Endothelial cell (in vitro differentiated cells): ENCODE measurements around the gene HERC3. TPM values are rescaled to one million over a fixed set of nuclear protein-coding genes. Genes with fewer than 3 reads are reported as not detected.

Experiments used
- DNase-seq: peaks from one replicate; pipeline ENCODE4 v3.0.0; 2021; ENCODE audit warnings: low spot score
- H3K27ac Mint-ChIP-seq: one replicate; pipeline ENCODE4 v1.8.0; 2021; ENCODE audit warnings: mixed read lengths, inconsistent platforms; ENCODE audit not compliant: unreplicated experiment
- H3K27me3 Mint-ChIP-seq: one replicate; pipeline ENCODE4 v1.8.0; 2021; ENCODE audit warnings: mild to moderate bottlenecking, moderate library complexity, mixed read lengths, inconsistent platforms; ENCODE audit not compliant: unreplicated experiment
- H3K36me3 Mint-ChIP-seq: one replicate; pipeline ENCODE4 v1.8.0; 2021; ENCODE audit warnings: mild to moderate bottlenecking, low read depth, mixed read lengths, inconsistent platforms; ENCODE audit not compliant: unreplicated experiment
- H3K4me1 Mint-ChIP-seq: one replicate; pipeline ENCODE4 v1.8.0; 2021; ENCODE audit warnings: mild to moderate bottlenecking, mixed read lengths, inconsistent platforms; ENCODE audit not compliant: unreplicated experiment
- H3K4me3 Mint-ChIP-seq: one replicate; pipeline ENCODE4 v1.8.0; 2021; ENCODE audit warnings: mild to moderate bottlenecking, mixed read lengths, inconsistent platforms; ENCODE audit not compliant: unreplicated experiment
- H3K9me3 Mint-ChIP-seq: one replicate; pipeline ENCODE4 v1.8.0; 2021; ENCODE audit warnings: mixed read lengths, inconsistent platforms; ENCODE audit not compliant: unreplicated experiment
- total RNA-seq: library from RNA; stranded (reverse); fragmentation: NEBNext Ultra II Directional; extraction: Animal tissue kit (Norgen Biotek cat#: 25700); gene quantifications from one replicate; pipeline ENCODE4 v1.2.1, GENCODE V29; 2021; ENCODE audit not compliant: unreplicated experiment
- TF ChIP-seq, protein P1 (sequence below): fragments of 200-600 bp; sonication (generic); IDR thresholded peaks from one replicate; pipeline ENCODE4 v1.5.0; 2021; ENCODE audit warnings: antibody characterized with exemption; ENCODE audit not compliant: unreplicated experiment

HERC3 gene
- total RNA-seq, 1 donor from 2014 or later: 8.0 TPM

DNA sequence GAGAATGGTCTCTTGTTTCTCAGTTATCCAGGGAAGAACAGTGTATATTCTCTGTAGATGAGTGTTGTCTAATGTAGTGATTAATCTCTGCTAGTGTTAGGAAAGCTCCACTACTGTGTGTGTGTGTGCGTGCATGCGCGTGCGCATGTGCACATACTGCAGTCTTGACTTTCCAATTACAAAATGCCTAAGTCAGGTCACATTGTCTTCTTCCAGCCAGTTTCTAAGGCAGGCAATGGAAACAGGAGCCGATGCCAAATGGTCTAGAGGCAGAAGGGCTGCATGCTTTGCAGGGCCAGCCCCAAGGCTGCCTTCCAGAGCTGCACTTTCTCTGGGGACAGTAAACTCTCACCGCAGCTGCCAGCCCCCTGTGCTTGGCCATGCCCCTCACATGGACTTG is 135.9 kb downstream of the HERC3 start:
- Mint-ChIP-seq H3K27me3 (no peaks in the 10 kb centered on the region), H3K4me1 (peaks cover 2% of the 10 kb centered on the region), H3K36me3 (peaks cover 15% of the 10 kb centered on the region), H3K27ac (no peak overlapping the region), H3K4me3 (no peak overlapping the region), H3K9me3 (no peaks in the 10 kb centered on the region)
- TF ChIP-seq, protein P1, sequence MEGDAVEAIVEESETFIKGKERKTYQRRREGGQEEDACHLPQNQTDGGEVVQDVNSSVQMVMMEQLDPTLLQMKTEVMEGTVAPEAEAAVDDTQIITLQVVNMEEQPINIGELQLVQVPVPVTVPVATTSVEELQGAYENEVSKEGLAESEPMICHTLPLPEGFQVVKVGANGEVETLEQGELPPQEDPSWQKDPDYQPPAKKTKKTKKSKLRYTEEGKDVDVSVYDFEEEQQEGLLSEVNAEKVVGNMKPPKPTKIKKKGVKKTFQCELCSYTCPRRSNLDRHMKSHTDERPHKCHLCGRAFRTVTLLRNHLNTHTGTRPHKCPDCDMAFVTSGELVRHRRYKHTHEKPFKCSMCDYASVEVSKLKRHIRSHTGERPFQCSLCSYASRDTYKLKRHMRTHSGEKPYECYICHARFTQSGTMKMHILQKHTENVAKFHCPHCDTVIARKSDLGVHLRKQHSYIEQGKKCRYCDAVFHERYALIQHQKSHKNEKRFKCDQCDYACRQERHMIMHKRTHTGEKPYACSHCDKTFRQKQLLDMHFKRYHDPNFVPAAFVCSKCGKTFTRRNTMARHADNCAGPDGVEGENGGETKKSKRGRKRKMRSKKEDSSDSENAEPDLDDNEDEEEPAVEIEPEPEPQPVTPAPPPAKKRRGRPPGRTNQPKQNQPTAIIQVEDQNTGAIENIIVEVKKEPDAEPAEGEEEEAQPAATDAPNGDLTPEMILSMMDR: no peak
- no peak for DNase-seq

DNA sequence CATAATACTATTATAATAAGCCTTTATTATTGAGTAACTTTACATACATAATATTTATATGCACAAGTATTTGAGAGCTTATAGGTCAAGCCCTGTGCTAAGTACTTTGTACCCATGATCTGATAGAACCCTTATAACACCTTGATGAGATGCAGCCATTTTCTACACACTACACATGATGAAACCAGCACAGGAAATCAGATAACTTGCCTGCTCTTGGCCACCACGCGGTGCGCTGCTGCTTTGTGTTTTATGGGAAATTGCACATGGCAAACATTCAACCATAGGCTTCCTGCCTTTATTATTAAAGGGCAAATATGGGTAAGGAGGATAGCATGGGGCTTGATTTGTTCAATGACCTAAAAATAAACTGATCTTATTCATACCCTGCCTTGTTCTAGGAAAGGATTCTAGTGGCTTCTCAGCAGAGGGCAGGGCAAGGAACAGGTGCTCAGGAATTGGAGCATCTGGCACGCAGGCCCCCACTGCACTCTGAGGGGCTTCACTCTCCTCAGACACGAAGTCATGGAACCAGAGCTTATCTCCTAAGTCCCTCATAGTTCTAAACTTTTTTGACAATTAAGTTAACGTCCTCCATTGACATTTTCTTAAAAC is 137.0 kb downstream of the HERC3 start:
- Mint-ChIP-seq H3K27ac (no peak overlapping the region), H3K4me1 (peaks cover 2% of the 10 kb centered on the region), H3K9me3 (no peaks in the 10 kb centered on the region), H3K4me3 (no peak overlapping the region), H3K36me3 (peaks cover 15% of the 10 kb centered on the region), H3K27me3 (peaks cover 2% of the 10 kb centered on the region)
- TF ChIP-seq, protein P1: no peak
- DNase-seq: no peak

DNA sequence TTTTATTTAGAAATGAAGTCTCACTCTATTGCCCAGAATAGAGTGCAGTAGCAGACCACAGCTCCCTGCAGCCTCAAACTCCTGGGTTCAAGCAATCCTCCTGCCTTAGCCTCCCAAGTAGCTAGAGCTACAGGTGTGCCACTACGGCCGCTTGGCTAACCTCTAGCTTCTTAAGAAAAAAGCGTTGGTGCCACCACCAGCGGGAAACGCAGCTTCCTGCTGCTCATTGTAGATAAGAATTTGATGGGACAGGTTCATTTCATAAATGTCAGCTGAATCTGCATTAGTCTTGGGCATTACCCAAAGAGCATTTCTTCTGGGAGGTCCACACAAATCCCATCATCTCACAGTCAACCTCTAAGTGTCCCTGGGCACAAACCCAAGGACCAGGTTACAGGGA is 138.5 kb downstream of the HERC3 start:
- TF ChIP-seq, protein P1: no peak
- H3K4me3 Mint-ChIP-seq: no peak overlapping the region
- H3K4me1 Mint-ChIP-seq: peaks cover 2% of the 10 kb centered on the region
- H3K27me3 Mint-ChIP-seq: peaks cover 2% of the 10 kb centered on the region
- no peaks in the 10 kb centered on the region for H3K9me3 Mint-ChIP-seq
- no peak overlapping the region for H3K27ac Mint-ChIP-seq
- H3K36me3 Mint-ChIP-seq: peaks cover 15% of the 10 kb centered on the region
- no peak for DNase-seq

DNA sequence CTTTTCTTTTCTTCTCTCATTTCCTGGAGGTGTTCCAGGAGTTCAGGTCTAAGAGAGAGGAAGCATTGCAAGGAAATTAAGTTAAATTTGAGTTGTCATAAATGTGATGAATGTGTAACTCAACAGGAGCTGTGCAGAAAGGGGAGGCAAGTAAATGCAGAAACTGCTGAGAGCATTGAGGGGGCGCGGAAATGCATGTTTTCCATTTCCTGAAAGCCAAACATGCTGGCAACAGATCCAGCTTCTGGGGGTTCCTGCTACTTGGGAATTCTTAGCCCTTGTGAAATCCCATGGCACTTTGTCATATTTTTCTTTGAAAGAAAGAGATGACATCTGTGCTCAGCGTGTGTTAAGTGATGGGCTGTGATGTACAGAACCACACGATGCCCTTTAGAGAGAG is 139.1 kb downstream of the HERC3 start:
- TF ChIP-seq, protein P1: no peak
- Mint-ChIP-seq H3K27me3 (peaks cover 2% of the 10 kb centered on the region), H3K27ac (no peak overlapping the region), H3K4me3 (no peak overlapping the region), H3K9me3 (no peaks in the 10 kb centered on the region), H3K4me1 (peaks cover 2% of the 10 kb centered on the region), H3K36me3 (peaks cover 15% of the 10 kb centered on the region)
- DNase-seq: no peak

DNA sequence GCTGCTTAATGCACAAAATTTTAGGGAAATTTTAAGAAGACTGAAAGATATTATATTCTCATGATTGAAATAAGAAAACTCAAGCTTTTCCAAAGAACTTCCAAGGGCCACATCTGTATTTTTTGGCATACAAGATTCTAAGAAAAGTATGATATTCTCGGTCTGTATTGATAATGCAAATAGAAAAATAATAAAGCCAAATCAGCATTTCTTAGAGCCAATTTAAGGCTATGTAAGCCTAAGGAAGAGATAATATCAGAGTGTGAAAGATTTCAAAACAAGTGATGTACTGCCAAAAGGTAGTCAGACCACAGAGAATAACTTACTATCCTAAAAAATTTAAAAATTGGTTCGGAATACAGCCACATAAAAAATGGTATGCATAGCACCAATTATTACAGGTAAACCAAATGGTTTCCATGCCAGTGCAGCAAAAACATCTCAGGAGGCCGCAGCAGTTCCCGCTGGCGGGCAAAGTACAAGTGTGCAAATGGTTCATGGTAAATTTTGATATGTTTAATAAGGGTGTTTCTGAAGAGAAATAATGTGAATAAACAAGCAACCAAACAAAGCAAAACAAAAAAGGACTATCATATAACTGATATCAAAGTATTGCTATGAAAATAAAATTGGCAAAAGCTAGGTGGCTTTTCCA is 140.6 kb downstream of the HERC3 start:
- peaks cover 14% of the 10 kb centered on the region for H3K36me3 Mint-ChIP-seq
- TF ChIP-seq, protein P1: no peak
- no peak overlapping the region for H3K27ac Mint-ChIP-seq
- H3K4me3 Mint-ChIP-seq: no peak overlapping the region
- DNase-seq: no peak
- no peaks in the 10 kb centered on the region for H3K9me3 Mint-ChIP-seq
- H3K27me3 Mint-ChIP-seq: peaks cover 2% of the 10 kb centered on the region
- peaks cover 2% of the 10 kb centered on the region for H3K4me1 Mint-ChIP-seq
